ENCODE results near the gene CEP20.
A peak's percentile ranks its signal among the peaks of the same experiment; 100 is the strongest.
"Not testable (repeated sequence)": the region's sequence is repeated elsewhere in the genome, so short reads cannot be mapped to it uniquely, and the experiment has no call there.

The CEP20 gene, protein sequence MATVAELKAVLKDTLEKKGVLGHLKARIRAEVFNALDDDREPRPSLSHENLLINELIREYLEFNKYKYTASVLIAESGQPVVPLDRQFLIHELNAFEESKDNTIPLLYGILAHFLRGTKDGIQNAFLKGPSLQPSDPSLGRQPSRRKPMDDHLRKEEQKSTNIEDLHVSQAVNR

DNA sequence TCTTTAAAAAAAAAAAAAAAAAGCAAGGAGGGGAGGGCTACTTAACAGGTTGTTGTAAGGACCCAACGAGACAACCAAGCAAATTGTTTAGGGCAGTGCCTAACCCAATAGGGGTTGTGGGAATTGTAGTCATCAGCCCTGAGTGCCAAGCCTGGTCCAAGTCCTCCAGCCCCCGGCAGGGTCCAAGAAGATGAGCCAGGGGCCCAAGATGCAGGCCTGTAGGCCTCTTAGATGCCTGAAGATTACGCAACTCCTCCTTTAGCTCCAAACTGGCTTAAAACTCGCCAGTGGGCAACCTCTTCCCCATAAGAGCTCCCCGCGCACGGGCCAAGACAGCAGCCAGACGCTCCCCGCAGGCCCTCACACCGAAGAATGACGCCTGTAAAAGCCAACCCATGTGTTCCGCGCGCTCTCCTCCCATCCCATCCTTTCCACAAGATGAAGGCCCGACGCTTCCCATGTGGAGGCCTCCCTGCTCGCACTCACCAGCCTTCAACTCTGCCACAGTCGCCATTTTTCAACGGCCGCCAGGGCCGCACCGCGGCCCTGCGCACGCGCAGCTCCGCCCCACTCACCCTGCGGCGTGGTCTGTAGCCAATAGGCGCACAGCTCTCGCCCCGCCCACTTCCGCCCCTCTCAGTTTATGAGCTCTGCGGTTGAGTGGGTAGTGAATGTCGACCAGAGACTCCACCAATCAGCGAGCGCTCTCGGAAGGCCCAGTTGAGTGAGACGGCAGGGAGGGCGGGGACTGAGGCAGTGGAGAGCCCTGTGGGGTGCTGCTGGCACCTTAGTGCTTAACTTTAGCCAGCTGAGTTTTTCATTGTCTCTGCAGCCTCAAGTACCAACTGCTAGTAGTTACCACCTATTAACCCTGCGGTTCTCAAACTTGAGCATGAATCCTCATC is at the start of gene CEP20:
Gene CEP20 (minus strand): TSS at position 532 of the 905 bp plus-strand sequence. CDS start 18 bp downstream, at position 514.
- intact Hi-C loops (cut with DNase I) = no loop called here
- DNase-seq = peak; percentile 98 to 100 (median 99)

DNA sequence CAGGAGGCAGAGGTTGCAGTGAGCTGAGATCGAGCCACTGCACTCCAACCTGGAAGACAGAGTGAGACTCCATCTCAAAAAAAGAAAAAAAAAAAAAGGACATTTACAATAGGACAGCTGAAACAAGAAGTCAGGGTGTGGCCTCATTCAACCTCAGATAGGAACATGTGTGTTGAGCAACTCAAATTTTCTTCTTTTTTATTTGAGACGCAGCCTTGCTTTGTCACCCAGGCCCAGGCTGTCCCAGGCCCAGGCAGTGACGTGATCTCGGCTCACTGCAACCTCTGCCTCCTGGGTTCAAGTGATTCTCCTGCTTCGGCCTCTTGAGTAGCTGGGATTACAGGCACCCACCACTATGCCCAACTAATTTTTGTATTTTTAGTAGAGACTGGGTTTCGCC is 48.4 kb upstream of the CEP20 start:
- DNase-seq = peak in 1 of 10 donors; percentile 13
- intact Hi-C loops (cut with DNase I) = not testable (repeated sequence)

DNA sequence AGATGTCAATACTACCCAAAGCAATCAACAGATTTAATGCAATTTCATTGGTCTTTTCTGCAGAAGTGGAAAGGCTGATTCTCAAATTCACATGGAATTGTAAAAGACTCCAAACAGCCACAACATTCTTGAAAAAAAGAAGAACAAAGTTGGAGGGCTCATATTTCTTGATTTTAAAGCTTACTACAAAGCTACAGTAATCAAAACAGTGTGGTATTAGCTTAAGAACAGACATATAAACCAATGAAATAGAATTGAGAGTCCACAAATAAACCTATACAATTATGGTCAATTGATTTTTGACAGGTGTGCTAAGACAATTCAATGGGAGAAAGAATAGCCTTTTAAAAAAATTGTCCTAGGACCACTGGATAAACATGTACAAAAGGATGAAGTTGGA is 46.6 kb upstream of the CEP20 start:
- no peak for DNase-seq

DNA sequence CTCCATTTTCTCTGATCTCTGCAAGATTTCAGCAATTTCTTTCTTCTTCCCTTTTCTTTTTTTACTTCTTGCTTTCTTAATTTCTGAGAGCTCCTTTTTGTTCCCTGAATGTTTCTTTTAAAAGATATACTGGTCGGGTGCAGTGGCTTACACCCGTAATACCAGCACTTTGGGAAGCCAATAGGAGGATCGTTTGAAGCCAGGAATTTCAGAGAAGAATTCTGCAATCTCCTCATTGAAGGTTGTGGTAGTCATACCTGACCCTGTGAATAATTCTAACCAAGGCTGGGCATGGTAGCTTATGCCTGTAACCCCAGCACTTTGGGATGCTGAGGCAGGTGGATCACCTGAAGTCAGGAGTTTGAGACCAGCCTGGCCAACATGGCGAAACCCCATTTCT is 45.4 kb upstream of the CEP20 start:
- intact Hi-C loops (cut with DNase I) = no loop called here
- no peak for DNase-seq

More for the DNA sequence above, 46.6 kb upstream of the CEP20 start:
- intact Hi-C loops (cut with DNase I) = no loop called here

DNA sequence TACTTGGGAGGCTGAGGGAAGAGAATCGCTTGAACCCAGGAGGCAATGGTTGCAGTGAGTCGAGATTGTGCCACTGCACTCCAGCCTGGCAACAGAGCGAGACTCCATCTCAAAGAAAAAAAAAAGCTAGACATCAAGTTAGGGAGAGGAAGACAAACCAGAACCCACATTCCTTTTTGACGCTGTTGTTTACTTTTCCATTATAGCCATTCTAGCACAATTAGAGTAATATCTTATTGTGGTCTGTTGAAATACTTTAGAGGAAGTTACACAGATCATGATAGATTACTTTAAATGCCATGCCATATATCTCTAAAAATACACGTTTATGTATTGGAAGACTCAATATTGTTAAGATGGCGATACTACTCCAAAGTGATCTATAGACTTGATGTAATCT is 44.5 kb upstream of the CEP20 start:
- intact Hi-C loops (cut with DNase I) = no loop called here
- peak in 1 of 10 donors; percentile 11 for DNase-seq

DNA sequence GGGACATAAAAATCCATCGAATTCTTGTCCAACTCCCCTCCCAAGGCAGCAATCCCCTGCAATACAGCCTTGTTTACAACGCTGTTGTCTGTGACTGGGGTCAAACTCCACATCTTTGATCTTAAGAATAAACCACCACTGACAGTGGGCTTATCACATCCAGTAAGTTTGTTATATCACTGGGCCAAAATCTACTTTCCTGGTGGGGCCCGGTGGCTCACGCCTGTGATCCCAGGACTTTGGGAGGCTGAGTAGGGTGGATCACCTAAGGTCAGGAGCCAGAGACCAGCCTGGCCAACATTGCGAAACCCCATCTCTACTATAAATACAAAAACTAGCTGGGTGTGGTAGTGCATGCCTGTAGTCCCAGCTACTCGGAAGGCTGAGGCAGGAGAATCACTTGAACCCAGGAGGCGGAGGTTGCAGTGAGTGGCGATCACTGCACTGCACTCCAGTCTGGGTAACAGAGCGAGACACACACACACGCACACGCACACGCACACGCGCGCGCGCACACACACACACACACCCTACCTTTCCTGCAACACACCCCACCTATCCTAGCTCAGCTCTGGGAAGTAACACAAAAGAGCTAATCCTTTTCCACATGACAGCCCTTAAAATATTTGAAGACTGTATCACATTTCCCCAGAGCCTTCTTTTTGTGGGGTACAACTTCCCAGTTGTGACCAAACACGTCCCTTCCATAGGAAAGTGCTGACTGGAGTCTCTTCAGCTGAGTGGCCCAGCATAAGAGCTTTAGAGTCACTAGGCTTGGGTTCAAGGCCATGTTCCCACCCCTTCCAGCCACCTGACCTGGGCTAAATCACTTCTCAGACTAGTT is 40.1 kb upstream of the CEP20 start:
- intact Hi-C loops (cut with DNase I) = no loop called here
- peak in 1 of 10 donors; percentile 30 for DNase-seq

DNA sequence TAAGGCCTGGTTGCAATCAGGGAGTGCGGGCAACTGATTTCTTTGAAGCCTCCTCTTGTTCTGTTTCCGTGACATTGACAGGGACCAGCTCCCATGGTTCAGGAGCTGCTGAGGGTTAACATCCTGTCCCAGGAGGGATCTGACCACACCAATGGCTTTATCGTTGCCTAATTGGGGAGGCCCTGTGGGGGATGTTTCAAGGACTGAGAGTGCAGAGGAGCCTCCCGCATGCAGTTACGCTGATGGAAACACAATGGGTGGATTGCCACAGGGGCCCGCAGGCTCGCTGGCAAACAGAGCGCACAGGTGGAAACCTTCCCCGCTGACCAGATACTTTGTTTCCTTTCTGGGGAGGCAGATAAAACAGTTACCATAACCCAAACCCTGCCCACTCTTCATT is 37.2 kb upstream of the CEP20 start:
- DNase-seq = peak in 1 of 10 donors; percentile 47
- intact Hi-C loops (cut with DNase I) = no loop called here

DNA sequence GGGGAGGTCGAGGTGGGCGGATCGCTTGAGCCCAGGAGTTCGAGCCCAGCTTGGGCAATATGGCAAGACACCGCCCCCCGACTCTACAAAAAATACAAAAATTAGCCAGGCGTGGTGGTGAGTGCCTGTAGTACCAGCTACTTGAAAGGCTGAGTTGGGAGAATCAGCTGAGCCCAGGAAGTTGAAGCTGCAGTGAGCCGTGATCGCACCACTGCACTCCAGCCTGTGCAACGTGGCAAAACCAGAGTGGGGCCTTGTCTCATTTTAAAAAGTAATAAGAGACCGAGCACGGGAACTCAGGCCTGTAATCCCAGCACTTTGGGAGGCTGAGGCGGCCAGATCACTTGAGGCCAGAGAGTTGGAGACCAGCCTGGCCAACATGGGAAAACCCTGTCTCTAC is 36.6 kb upstream of the CEP20 start:
- intact Hi-C loops (cut with DNase I) = no loop called here

DNA sequence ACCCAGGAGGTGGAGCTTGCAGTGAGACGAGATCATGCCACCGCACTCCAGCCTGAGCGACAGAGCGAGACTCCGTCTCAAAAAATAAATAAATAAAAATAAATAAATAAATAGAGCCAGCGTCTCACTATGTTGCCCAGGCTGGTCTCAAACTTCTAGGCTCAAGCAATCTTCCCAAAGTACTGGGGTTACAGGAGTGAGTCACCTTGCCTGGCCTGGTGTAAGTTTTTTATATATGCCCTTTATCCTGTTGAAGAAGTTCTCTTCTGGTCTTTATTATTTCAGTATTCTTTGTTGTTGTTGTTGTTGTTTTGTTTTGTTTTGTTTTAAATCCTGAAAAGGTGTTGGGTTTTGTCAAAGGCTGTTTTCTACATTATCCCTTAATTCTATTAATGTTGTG is 30.9 kb upstream of the CEP20 start:
- no peak for DNase-seq
- intact Hi-C loops (cut with DNase I) = no loop called here

More for the DNA sequence above, 36.6 kb upstream of the CEP20 start:
- DNase-seq = peak in 1 of 10 donors; percentile 41

DNA sequence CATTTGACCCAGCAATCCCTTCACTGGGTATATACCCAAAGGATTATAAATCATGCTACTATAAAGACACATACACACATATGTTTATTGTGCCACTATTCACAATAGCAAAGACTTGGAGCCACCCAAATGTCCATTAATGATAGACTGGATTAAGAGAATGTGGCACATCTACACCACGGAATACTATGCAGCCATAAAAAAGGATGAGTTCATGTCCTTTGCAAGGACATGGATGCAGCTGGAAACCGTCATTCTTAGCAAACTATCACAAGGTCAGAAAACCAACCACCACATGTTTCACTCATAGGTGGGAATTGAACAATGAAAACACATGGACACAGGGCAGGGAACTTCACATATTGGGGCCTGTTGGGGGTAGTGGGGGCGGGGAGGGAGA is 29.9 kb upstream of the CEP20 start:
- intact Hi-C loops (cut with DNase I); DNase-seq: not testable (repeated sequence)

DNA sequence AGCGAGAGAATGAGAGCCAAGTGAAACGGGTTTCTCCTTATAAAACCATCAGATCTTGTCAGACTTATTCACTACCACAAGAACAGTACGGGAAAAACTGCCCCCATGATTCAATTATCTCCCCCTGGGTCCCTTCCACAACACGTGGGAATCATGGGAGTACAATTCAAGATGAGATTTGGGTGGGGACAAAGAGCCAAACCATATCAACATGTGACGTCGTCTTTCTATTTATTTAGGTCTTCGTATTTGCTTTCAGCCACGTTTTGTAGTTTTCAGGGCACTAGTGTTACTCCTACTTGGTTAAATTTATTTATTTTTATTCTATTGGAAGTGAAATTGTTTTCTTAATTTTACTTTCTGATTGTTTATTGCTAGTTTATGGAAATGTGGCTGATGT is 27.9 kb upstream of the CEP20 start:
- intact Hi-C loops (cut with DNase I) = no loop called here
- DNase-seq = no peak

DNA sequence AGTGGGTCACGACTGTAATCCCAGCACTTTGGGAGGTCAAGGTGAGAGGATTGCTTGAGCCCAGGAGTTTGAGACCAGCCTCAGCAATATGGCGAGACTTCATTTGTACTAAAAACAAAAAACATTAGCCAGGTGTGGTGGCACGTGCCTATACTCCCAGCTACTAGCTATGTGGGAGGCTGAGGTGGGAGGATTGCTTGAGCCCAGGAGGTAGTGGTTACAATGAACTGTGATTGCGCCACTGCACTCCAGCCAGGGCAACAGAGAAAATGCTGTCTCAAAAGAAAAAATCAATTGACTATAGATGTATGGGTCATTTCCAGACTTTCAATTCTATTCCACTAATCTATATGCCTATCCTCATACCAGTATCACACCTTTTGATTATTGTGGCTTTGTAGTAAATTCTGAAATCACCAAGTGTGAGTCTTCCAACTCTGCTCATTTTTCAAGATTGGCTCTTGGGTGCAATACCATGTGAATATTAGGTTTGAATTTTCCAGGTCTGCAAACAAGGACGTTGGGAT is 27.2 kb upstream of the CEP20 start:
- intact Hi-C loops (cut with DNase I) = no loop called here
- no peak for DNase-seq

DNA sequence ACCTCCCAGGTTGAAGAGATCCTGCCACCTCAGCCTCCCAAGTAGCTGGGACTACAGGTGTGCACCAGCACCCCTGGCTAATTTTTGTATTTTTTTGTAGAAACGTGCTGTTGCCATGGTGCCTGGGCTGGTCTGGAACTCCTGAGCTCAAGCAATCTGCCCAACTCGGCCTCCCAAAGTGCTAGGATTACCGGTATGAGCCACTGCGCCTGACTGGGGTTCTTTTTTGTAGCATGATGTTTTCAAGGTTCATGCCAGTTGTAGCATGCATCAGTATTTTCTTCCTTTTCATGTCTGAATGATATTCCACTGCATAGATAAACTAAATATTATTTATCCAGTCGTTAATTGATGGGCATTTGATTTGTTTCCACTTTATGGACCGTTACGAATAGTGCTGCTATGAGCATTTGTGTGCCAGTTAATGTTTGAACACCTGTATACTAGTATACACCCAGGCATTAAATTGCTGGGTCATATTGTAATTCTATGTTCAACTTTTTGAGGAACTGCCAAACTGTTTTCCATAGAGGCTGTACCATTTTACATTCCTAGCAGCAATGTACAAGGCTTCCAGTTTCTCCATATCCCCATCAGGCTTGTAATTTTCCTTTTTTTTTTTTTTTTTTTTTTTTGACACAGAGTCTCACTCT is 24.8 kb upstream of the CEP20 start:
- no peak for DNase-seq
- intact Hi-C loops (cut with DNase I) = no loop called here

DNA sequence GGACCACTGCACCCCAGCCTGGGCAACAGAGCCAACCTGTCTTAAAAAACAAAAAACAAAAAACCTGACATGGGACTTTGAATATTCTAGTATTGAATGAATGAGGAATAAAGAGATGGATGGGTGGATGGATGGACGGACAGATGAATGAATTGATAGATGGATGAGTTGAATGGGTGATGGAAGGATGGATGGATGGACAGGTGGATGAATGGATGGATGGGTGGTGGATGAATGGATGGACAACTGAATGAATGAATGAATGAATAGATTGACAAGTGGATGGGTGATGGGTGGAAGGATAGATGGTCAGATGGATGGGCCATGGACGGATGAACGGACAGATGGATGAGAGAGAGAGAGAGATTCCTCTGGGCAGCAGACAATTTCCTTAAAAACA is 22.8 kb upstream of the CEP20 start:
- DNase-seq = no peak
- intact Hi-C loops (cut with DNase I) = no loop called here

DNA sequence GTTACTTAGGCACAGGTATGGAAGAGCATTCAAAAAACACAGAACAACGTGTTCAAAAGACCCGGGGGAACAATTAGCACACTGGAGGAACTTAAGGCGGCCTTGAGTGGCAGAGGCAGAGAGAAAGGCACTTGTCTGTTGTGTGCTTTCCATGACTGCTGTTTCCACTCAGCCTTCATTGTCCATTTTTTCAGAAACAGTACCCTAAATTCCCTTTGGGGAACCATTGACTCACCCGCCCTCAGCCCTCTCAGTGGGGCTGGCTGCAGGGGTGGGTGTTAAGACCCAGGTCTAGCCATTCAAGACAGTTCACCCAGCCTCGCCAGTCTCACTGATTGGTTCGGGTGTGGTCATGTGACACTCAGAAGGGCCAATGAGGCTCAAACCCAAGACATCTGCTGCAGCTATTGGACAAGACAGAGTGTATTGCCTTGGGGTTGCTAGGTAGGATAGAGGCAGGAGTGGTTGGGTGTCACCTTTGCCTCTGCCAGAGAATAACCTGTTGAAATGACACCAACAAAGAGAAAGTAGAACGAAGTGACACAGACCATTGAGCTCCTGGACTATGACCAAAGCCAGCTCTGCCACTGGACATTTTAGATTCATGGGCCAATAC is 19.6 kb upstream of the CEP20 start:
- no peak for DNase-seq
- intact Hi-C loops (cut with DNase I) = no loop called here

DNA sequence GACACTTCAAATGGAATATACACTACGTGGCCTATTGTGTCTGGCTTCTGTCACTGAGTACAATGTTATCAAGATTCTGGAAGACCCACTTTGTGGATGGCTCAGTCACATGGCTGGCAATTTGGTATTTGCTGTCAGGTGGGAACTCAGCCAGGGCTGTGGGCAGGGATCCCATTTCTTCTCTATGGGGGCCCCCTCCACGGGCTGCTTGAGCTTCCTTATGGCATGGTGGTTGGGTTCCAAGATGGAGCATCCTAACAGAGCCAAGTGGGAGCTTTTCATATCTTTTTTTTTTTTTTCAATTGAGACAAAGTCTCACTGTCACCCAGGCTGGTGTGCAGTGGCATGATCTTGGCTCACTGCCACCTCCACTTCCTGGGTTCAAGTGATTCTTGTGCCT is 18.0 kb upstream of the CEP20 start:
- intact Hi-C loops (cut with DNase I) = no loop called here
- no peak for DNase-seq

DNA sequence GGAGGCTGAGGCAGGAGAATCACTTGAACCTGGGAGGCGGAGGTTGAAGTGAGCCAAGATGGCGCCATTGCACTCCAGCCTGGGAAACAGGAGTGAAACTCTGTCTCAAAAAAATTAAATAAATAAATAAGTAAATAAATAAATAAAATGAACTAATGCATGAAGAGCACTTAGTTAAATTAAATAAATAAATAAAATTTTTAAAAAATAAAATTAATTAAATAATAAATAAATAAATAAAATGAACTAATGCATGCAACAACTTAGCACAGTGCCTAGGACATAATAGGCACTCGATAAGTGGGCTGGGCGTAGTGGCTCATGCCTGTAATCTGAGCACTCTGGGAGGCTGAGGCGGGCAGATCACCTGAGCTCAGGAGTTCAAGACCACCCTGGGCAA is 15.6 kb upstream of the CEP20 start:
- DNase-seq = no peak
- intact Hi-C loops (cut with DNase I) = no loop called here

DNA sequence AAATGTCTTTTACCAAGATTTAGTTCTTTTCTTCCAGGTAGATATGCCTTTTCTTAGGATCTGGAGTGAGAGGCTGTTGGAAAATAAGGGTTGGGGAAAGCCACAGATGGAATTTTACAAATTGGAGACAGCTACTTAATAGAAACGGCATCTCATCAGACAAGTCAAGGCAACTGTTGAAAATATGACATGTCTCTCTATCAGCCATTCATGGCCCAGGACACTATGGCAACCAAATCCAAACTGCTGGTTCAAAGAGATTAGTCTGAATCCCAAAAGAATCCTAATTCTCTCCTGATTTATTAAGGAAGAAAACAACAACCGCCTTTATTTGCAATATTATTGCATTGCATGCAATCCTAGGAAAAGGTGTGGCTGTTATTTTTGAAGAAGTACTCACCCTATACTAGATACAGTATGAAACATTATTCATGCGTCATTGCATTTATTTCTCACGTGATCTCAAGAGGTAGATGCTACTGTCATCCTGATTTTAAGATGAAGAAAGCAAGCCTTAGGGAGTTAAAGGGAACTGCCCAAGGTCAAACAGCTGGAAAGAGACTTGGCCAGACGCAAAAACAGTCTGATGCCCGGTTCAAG is 12.6 kb upstream of the CEP20 start:
- DNase-seq = no peak
- intact Hi-C loops (cut with DNase I) = no loop called here

DNA sequence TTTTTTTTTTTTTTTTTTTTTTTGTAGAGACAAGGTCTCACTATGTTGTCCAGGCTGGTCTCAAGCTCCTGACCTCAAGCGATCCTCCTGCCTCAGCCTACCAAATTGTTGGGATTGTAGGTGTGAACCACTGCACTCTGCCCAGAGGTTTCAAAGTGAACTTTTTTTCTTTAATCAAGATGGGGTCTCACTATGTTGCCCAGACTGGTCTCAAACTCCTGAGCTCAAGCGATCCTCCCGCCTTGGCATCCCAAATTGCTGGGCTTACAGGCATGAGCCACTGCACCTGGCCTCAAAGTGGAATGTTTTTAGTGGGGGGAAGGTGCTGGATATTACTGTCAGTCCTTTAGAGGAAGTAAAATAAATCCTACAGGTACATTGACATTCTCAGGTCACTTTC is 12.0 kb upstream of the CEP20 start:
- no peak for DNase-seq
- intact Hi-C loops (cut with DNase I) = no loop called here
